GM19455 (cell line): ENCODE results near the gene PGLYRP2.

Source experiments
- ATAC-seq: cut with Tn5 transposase; IDR thresholded peaks from one replicate; pipeline ENCODE4 v1.9.1; 2021; ENCODE audit not compliant: unreplicated experiment

The PGLYRP2 gene

DNA sequence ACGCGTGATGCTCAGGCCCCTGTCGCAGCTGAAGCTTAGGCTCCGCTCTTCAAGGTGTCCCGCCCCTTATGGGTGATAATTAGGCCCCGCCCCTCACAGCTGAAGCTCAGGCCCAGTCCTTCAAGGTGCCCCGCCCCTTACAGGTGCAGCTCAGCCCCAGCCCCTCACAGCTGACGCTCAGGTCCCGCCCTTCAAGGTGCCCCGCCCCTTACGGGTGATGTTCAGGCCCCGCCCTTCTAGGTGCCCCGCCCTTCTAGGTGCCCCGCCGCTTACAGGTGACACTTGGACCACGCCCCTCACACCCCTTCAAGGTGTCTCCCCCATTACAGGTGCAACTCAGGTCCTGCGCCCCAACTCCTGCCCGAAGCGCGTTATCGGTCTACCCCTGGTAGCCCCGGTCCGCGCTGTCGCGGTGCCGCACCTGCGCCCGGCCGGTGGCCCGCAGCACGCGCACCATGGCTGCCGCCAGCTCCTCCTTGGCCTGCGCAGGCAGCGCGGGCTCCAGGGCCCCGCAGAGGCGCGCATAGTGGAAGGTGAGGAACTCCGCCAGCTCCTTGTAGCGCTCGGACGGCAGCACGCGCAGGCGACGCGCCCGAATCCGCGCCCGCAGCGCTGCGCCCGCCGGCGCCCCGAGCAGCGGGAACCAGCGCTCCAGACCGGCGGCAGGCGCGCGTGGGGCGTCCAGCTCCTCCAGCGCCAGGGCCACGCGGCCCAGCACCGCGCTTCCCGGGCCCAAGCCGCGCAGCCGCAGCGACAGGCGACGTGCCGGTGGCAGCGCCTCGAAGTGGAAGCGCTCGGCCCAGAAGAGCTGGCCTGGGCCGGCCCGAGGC is 22.2 kb downstream of the PGLYRP2 start:
- ATAC-seq: no peak

DNA sequence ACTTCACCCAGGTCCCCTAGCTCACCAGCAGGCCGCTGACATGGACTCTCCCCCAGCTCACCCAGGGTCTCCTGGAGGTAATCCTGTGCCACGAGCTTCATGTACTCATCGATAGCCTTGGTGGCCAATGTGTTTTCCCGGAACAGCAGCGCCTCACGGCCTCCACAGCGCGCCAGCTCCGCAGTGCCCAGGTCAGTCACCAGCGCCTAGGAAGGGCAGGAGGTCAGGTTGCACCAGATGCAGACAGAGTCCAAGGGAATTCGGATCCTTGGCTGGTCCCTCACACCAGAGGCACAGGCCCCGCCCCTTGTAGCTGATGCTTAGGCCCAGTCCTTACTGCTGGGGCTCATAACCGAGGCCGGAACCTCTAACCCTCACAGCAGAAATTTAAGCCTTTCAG is 22.9 kb downstream of the PGLYRP2 start:
- ATAC-seq: no peak

DNA sequence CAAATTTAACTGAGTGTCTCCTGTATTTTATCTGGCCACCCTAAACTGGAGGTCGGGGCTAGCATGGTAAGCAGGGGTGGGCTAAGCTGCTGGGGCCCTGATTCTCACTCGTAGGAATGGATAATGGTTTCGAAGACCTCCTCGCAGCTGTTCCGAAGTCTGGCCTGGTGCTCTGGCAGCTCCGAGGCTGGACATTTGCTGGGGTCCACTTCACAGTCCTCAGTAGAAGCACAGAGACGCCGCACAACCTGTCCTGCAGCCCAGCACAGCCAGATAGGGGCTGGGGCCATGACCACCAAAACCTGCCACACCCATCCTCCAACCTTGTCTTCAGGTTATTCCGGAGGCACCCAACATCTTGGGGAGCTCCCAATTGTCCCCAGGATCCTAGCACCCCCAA is 23.3 kb downstream of the PGLYRP2 start:
- no peak for ATAC-seq

DNA sequence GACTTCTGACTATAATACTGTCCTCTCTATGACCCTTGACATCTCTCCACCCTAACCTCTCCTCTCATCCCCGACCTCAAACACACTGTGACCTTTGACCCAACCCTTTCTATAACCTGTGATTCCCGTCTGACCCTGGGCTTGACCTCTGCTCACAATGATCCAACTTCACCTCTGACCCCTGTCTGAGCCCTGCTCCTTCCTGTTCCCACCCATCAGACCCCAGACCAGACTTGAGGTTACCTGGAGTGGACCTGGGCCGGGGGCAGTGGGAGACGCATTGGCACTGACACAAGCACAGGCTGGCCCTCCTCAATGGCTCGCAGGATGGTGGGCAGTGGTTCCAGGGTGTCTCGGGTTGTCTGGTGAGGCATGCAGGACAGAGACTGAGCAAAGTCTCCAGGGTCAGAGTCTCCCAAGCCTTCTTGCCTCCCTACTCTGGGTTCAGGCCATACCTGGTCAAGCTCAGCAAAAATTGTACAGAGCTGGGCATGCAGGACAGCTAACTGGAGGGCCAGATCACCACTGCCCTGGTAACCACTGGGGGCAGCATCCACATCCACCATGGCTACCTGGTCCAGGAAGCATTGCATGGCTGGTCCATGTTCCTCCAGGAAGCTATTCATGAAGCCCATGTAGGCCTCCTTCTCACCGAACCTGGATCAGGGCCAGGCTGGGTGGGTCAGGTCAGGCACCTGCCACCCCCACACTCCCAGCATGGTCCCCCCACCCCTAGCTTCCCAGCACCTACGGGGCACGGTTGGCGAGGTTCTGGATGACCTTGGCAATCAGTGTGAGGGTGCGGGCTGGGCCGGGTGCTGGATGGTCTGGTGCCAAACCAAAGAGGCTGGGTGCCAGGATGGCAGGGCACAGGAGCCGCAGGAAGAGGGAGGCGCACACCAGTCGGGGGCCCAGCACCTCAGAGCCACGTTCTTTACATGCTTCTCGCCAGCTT is 25.1 kb downstream of the PGLYRP2 start:
- no peak for ATAC-seq

DNA sequence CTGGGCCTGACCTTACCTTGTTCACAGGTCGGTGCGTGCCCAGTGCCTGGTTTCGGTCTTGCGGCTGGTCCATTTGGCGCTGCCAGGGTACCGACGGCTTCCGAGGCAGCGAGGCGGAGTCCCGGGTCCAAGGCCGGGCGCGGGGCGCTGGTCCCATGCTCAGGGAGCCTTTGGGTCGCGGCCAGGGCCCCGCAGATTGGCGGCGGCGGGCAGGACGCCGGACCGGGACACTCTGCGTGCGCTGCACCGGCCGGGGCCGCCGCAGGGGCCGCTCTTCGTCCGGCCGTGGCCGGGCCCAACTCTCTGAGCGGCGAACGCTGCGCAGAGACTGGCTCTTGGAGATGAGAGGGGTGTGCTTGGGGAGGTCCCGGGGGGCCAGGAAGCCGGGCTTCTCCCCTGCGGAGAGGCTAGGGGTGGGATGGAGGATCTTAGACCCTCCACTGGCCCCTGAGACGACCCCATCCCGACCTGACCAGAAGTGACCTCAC is 26.2 kb downstream of the PGLYRP2 start:
- ATAC-seq: no peak

GRCh38 chr19:15452111-15453047 is 26.9 kb downstream of the PGLYRP2 start:
- no peak for ATAC-seq

- ATAC-seq: no peak
Observed at GRCh38 chr19:15450528-15450890, 28.8 kb downstream of the PGLYRP2 start.

- ATAC-seq: no peak
Observed at GRCh38 chr19:15449620-15450527, 29.4 kb downstream of the PGLYRP2 start, which contains the start of gene WIZ. TSS of gene WIZ (minus strand) at chr19:15449956. CDS start at chr19:15448307, 1,649 bp downstream.

- ATAC-seq: no peak
Observed at GRCh38 chr19:15448778-15449619, 30.3 kb downstream of the PGLYRP2 start.

GRCh38 chr19:15448044-15448777 is 31.1 kb downstream of the PGLYRP2 start:
- no peak for ATAC-seq

DNA sequence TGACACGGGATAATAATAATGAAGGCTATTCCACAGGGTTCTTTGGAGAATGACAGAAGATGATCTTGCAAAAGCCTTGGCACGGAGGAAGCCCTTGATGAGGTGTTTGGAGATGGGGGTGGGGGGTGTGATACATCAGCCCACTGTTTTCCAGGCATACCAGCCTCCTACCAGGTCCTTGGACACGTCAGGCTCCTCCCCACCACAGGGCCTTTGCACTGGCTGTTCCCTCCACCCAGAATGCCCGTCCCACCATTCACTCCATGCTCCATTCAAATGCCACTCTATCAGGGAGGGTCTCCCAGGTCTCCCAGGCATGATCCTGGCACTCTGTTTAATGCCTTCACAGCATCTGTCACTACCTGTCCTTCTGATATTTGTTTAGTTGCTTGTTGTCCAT is 32.2 kb downstream of the PGLYRP2 start:
- no peak for ATAC-seq

DNA sequence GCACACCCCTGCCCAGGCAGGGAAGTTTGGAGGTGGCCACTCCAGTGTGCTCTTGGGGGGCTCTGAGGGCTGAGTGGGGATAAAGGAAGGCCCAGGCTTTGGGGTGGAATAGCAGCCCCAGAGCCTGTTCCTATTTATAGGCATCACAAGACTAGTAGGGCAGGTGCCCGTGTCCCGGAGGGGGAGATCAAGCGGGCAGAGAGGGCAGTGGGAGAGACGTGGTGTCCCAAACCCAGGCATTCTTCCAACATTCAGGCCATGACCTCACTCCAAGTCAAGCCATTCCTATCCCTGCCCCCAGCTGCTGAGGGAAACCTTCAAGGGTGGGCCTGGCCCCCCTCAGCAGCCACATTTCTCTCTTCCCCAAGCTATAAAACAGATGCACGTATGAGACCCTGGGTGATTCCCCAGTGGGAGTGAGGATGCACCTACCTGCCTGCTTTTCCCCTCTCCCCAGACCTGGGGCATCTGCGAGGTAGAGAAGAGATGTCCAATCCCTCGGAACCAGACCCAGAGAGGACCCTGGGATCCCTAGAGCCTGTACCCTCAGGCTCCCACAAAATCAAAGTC is 33.4 kb downstream of the PGLYRP2 start:
- no peak for ATAC-seq

DNA sequence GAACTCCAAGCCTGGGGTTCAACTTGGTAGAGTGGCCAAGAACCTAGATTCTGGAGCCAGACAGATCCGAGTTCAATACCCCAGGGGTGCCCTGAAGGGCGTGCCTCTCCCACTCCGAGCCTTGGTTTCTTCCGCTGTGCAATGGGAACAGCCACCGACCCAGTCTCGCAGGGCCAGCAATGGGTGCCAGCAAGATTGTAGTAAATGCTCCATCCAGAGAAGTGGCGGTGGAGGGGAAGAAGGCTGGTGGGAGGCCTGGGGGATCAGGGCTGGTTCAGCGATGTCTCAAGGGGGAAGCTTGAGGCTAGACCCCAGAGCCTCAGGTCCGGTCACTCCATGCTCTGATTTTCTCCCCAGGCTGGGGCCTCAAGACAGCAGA is 34.1 kb downstream of the PGLYRP2 start:
- ATAC-seq: no peak

DNA sequence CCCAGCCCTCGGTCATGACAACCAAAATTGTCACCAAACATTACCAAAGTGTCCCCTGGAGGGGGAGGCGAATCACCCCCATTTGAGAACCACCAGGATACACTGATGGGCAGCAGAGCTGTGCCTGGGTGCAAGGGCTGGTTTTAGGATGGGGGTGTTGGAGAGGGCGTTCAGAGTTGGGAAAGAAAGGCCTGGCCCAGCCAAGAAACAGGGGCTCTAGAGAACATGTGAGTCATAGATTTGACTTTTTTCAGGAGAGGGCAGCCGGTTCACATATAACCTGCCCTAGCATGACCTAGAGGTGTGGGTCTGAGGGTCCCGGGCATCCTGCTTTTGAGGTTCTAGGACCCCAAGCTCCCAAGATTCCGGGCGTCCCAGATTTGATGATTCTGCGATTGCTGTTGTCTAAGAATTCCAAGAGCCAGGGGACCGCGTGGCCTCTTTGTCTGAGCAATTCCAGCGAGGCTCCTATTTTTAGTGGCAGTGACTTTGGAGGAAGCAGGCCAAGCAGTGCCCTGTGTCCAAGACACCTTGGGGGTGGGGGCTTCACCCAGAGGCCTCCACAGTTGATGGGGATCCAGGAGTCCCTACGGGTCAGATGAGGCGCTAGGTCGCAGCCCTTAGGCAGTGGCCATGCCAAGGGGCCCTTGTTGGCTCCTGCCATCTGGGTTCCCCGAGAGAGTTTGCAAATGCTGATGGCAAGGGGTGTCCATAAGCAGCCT is 34.6 kb downstream of the PGLYRP2 start:
- no peak for ATAC-seq

- no peak for ATAC-seq
Observed at GRCh38 chr19:15443838-15444237, 35.5 kb downstream of the PGLYRP2 start.

GRCh38 chr19:15443325-15443724 is 36.0 kb downstream of the PGLYRP2 start:
- ATAC-seq: no peak
